Measurements from ENCODE around the gene SATL1. TPM values are rescaled to one million over a fixed set of nuclear protein-coding genes. Genes with fewer than 3 reads are reported as not detected.
A peak's percentile ranks its signal among the peaks of the same experiment; 100 is the strongest.
"Not testable (repeated sequence)": the region's sequence is repeated elsewhere in the genome, so short reads cannot be mapped to it uniquely, and the experiment has no call there.

SATL1 gene
- 0.36 and 0.51 TPM in 2 replicates for total RNA-seq
- long read RNA-seq, partial matches to known transcripts = 1 of 3 reads
- long read RNA-seq, other reads (novel, unspliced or antisense) = 2 of 3 reads

DNA sequence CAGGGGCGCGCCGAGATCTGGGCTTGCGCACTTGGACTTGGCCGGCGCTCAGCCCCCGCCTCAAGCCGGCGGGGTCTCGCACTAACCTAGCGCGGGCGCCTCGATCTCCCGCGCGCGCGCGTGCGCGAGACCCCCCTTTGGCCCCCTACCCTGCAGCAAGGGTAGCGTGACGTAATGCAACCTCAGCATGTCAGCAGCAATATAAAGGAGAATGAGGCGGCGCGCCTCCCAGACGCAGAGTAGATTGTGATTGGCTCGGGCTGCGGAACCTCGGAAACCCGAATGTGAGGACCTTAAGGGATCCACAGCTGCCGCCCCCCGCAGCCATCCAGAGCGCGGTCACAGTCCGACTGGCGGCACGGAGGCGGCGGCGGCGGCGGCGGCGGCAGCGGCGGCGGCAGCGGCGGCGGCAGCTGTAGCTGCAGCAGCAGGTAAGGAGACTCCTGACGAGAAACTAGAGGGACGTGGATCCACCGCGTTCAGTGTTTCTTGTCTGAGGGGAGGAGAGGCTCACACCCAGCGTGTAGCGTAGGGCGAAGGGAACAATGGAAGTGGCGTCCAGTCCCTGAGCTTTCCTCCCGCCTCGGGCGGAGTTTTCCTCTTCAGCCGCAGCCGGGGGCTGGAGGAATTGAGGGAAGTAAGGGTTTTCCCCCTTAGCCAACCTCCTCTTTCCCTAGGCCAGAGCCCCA, at the start of gene SATL1, which contains the start of gene ZNF711:
Gene SATL1, minus strand, starts transcription at position 19 of the 689 bp plus-strand sequence. CDS start 134,811 bp downstream, outside the sequence.
Gene ZNF711, plus strand, starts transcription at position 231 of the 689 bp plus-strand sequence. CDS start 3,582 bp downstream, outside the sequence.
- TF ChIP-seq CTCF (IDR thresholded peaks at IDR 0.05; ENCODE audit: unreplicated experiment) = no peak
- Mint-ChIP-seq H3K27me3 (no peaks in the 10 kb centered on the region), H3K4me3 (ENCODE audit: low read depth) (peak within 1 kb of the TSS; percentile 95), H3K36me3 (ENCODE audit: insufficient read depth) (peaks cover 7% of the 10 kb centered on the region), H3K4me1 (ENCODE audit: low read depth) (peaks cover 27% of the 10 kb centered on the region), H3K9me3 (ENCODE audit: low read depth) (peaks cover 15% of the 10 kb centered on the region), H3K27ac (peak within 1 kb of the TSS; percentile 98)
- peak; percentile 69 for DNase-seq (ENCODE audit: low spot score, unreplicated experiment)

GRCh38 chrX:85288992-85289723, 45.6 kb upstream of the SATL1 start:
- Mint-ChIP-seq H3K4me3 (ENCODE audit: low read depth) (no peak overlapping the region), H3K27me3 (no peaks in the 10 kb centered on the region), H3K4me1 (ENCODE audit: low read depth) (no peaks in the 10 kb centered on the region), H3K9me3 (ENCODE audit: low read depth) (peaks cover 41% of the 10 kb centered on the region), H3K27ac (no peak overlapping the region), H3K36me3 (ENCODE audit: insufficient read depth) (peaks cover 2% of the 10 kb centered on the region)
- no peak for DNase-seq (ENCODE audit: low spot score, unreplicated experiment)
- no peak for TF ChIP-seq CTCF (IDR thresholded peaks at IDR 0.05; ENCODE audit: unreplicated experiment)

GRCh38 chrX:85285286-85285685, 41.7 kb upstream of the SATL1 start:
- not testable (repeated sequence) for H3K36me3 Mint-ChIP-seq (ENCODE audit: insufficient read depth); H3K4me1 Mint-ChIP-seq (ENCODE audit: low read depth)
- H3K9me3 Mint-ChIP-seq (ENCODE audit: low read depth) = peaks cover 30% of the 10 kb centered on the region

DNA sequence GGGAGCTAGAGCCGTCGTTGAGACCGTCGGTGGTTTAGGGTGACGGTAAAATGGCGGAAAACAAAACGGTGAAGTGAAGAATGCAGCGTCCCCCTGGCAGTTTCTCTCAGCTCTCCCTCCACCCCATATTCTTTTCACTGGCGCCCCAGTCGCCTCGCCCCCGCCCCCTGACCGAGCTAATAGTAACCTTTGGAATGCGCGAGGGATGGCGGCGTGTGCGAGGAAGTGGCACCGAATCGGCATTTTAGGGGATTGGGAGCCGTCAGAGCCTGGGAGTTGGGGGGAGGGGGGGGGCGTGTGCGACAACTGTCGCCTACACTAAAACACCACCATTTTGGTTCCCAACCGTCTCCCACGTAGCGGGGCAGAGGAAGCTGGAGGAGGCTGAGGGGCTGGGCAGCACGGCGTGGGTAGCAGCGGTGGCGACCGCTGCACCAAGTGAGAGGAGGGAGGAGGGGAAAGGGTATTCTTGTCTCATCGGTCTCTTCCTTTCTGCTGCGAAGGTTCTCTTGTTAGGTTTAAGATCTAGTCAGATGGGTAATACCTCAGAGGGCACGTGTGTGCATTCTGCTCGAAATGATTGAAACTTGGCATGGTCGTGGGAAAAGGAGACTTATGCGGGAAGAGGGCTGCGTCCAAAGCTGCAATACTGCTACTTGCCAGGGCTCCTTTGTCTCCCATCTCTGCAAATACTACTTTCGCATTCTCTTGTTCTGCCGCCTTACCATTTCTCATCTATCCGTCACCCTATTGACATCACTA, 1.1 kb upstream of the SATL1 start:
- DNase-seq (ENCODE audit: low spot score, unreplicated experiment) = peak; percentile 14
- Mint-ChIP-seq H3K4me3 (ENCODE audit: low read depth) (peak overlapping the region; percentile 95), H3K9me3 (ENCODE audit: low read depth) (peaks cover 16% of the 10 kb centered on the region), H3K27me3 (no peaks in the 10 kb centered on the region), H3K36me3 (ENCODE audit: insufficient read depth) (peaks cover 10% of the 10 kb centered on the region), H3K27ac (peak overlapping the region; percentile 98), H3K4me1 (ENCODE audit: low read depth) (peaks cover 26% of the 10 kb centered on the region)
- TF ChIP-seq CTCF (IDR thresholded peaks at IDR 0.05; ENCODE audit: unreplicated experiment) = no peak

More at GRCh38 chrX:85285286-85285685, 41.7 kb upstream of the SATL1 start:
- not testable (repeated sequence) for H3K27me3 Mint-ChIP-seq; DNase-seq (ENCODE audit: low spot score, unreplicated experiment); H3K4me3 Mint-ChIP-seq (ENCODE audit: low read depth); H3K27ac Mint-ChIP-seq

DNA sequence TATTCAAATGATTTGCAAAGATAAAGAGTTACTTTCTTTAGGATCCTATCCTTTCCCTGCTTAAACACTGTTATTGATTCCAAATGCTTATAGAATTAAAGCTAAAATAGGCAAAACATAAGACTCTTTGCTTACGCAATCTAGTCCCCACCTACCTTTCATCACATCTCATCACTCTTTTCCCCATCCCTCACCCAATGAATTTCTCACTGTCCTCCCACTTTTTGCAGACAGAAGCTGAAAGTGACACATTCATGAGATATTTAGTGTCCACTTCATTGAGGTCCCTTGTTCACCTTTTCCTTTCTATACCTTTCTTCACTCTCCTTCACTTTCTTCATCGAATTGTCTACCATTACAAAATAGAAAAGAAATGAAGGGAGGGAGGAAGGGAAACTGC, 424 bp downstream of the SATL1 start:
- H3K9me3 Mint-ChIP-seq (ENCODE audit: low read depth) = peaks cover 12% of the 10 kb centered on the region
- H3K4me1 Mint-ChIP-seq (ENCODE audit: low read depth) = peaks cover 21% of the 10 kb centered on the region
- no peak for DNase-seq (ENCODE audit: low spot score, unreplicated experiment)
- peak overlapping the region; percentile 96 for H3K27ac Mint-ChIP-seq
- peak overlapping the region; percentile 95 for H3K4me3 Mint-ChIP-seq (ENCODE audit: low read depth)
- H3K36me3 Mint-ChIP-seq (ENCODE audit: insufficient read depth) = peaks cover 2% of the 10 kb centered on the region
- no peaks in the 10 kb centered on the region for H3K27me3 Mint-ChIP-seq
- TF ChIP-seq CTCF (IDR thresholded peaks at IDR 0.05; ENCODE audit: unreplicated experiment) = no peak
